ENCODE data around the gene TMEM163.

- TF ChIP-seq, protein P1, sequence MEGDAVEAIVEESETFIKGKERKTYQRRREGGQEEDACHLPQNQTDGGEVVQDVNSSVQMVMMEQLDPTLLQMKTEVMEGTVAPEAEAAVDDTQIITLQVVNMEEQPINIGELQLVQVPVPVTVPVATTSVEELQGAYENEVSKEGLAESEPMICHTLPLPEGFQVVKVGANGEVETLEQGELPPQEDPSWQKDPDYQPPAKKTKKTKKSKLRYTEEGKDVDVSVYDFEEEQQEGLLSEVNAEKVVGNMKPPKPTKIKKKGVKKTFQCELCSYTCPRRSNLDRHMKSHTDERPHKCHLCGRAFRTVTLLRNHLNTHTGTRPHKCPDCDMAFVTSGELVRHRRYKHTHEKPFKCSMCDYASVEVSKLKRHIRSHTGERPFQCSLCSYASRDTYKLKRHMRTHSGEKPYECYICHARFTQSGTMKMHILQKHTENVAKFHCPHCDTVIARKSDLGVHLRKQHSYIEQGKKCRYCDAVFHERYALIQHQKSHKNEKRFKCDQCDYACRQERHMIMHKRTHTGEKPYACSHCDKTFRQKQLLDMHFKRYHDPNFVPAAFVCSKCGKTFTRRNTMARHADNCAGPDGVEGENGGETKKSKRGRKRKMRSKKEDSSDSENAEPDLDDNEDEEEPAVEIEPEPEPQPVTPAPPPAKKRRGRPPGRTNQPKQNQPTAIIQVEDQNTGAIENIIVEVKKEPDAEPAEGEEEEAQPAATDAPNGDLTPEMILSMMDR (IDR thresholded peaks at IDR 0.05; ENCODE audit: low read length): no peak
- TF ChIP-seq EZH2 (IDR thresholded peaks at IDR 0.05; ENCODE audit: borderline replicate concordance, low read length): no peak
These were observed 51.7 kb downstream of the TMEM163 start for GRCh38 chr2:134667081-134667480.

Data from OCI-LY1 (cell line).